Panc1 (cell line): Measurements from ENCODE around the gene KLRG1. TPM values are rescaled to one million over a fixed set of nuclear protein-coding genes. Genes with fewer than 3 reads are reported as not detected.

Source experiments
- ATAC-seq: fragments of 200-7000 bp; cut with Tn5 transposase; 2 replicates; pipeline ENCODE4 v1.9.1; 2020; ENCODE audit warnings: mild to moderate bottlenecking, moderate library complexity
- BruUV-seq: library from RNA; stranded (reverse); fragments of 400-500 nt; replicated peaks from 2 replicates; lab custom pipeline; 2021; lab: Mats Ljungman, UMichigan
- CTCF ChIA-PET: fragments of 300-600 bp; sonication (Branson Sonifier 250); formaldehyde crosslinking; loops from one replicate; lab custom pipeline; 2022; ENCODE audit warnings: antibody characterized with exemption; lab: Charles Lee
- POLR2A ChIA-PET: fragments of 300-600 bp; sonication (Branson Sonifier 250); formaldehyde crosslinking; loops from one replicate; lab custom pipeline; 2022; ENCODE audit warnings: antibody characterized with exemption; lab: Charles Lee
- DNase-seq: peaks from one replicate; pipeline ENCODE4 v3.0.0-alpha.2; 2010; ENCODE audit warnings: low read depth, low spot score
- H3K27ac ChIP-seq: 2 replicates; pipeline ENCODE4 v1.5.1; 2011; ENCODE audit warnings: mild to moderate bottlenecking, low read length, inconsistent platforms
- H3K27me3 ChIP-seq: fragments of 200-500 bp; sonication (Bioruptor generic); 2 replicates; pipeline ENCODE4 v1.6.0; 2014; ENCODE audit warnings: low read length, inconsistent platforms; ENCODE audit not compliant: control insufficient read depth, insufficient read depth
- H3K36me3 ChIP-seq: fragments of 200-500 bp; sonication (Bioruptor generic); 2 replicates; pipeline ENCODE4 v1.5.1; 2014; ENCODE audit warnings: inconsistent platforms, mild to moderate bottlenecking, low read length, moderate library complexity; ENCODE audit not compliant: control insufficient read depth, insufficient read depth
- H3K4me1 ChIP-seq: 2 replicates; pipeline ENCODE4 v1.5.1; 2011; ENCODE audit warnings: inconsistent platforms, mild to moderate bottlenecking, low read length, moderate library complexity; ENCODE audit not compliant: control insufficient read depth, insufficient read depth
- H3K4me3 ChIP-seq, 2 experiments: 2 replicates each; pipeline ENCODE4 v1.5.1; 2011 to 2012; ENCODE audit warnings: low read depth in 2 of 2, low read length in 2 of 2, mild to moderate bottlenecking in 2 of 2, inconsistent platforms in 1 of 2, moderate library complexity in 1 of 2
- H3K9me3 ChIP-seq: fragments of 200-500 bp; sonication (Bioruptor generic); 2 replicates; pipeline ENCODE4 v1.5.1; 2014; ENCODE audit warnings: low read depth, mild to moderate bottlenecking, inconsistent platforms, low read length, moderate library complexity; ENCODE audit not compliant: control insufficient read depth, insufficient read depth
- POLR2AphosphoS5 ChIP-seq: IDR thresholded peaks from 2 replicates; pipeline ENCODE4 v1.6.1; 2012; ENCODE audit warnings: mild to moderate bottlenecking, low read depth, low read length, moderate library complexity
- REST ChIP-seq, 2 experiments: IDR thresholded peaks; 2 replicates each; pipeline ENCODE4 v1.6.1; 2011 to 2012; ENCODE audit warnings: low read depth in 2 of 2, control low read depth in 1 of 2, low read length in 1 of 2, mild to moderate bottlenecking in 1 of 2, moderate library complexity in 1 of 2; ENCODE audit not compliant: insufficient read depth in 1 of 2
- SIN3A ChIP-seq: IDR thresholded peaks from 2 replicates; pipeline ENCODE4 v1.6.1; 2012; ENCODE audit warnings: low read depth, mild to moderate bottlenecking, low read length, moderate library complexity, borderline replicate concordance; ENCODE audit not compliant: insufficient read depth
- TCF7L2 ChIP-seq: IDR thresholded peaks from 2 replicates; pipeline ENCODE4 v1.6.1; 2011; ENCODE audit warnings: mild to moderate bottlenecking, low read depth, low read length, inconsistent platforms
- in situ Hi-C: cut with HindIII; loops from 2 replicates; pipeline ENCODE4 v1.10.0; 2016; ENCODE audit warnings: low sequenced_read_pairs, low pct_unique_long_range_greater_than_20kb
- intact Hi-C: fragments of 100-400 bp; cut with micrococcal nuclease; formaldehyde crosslinking; loops from one replicate; pipeline ENCODE4 v1.10.0; 2022; ENCODE audit not compliant: unreplicated experiment
- total RNA-seq: library from RNA; stranded (reverse); gene quantifications from one replicate; pipeline ENCODE4 v1.2.1, GENCODE V29; 2021; ENCODE audit not compliant: unreplicated experiment
- TF ChIP-seq, protein P1 (sequence below): fragments of 450-650 bp; IDR thresholded peaks from 2 replicates; pipeline ENCODE4 v1.5.1; 2017; ENCODE audit warnings: mild to moderate bottlenecking

Gene KLRG1
- total RNA-seq, 1 experiment from 2014 or later = 0.69 TPM

DNA sequence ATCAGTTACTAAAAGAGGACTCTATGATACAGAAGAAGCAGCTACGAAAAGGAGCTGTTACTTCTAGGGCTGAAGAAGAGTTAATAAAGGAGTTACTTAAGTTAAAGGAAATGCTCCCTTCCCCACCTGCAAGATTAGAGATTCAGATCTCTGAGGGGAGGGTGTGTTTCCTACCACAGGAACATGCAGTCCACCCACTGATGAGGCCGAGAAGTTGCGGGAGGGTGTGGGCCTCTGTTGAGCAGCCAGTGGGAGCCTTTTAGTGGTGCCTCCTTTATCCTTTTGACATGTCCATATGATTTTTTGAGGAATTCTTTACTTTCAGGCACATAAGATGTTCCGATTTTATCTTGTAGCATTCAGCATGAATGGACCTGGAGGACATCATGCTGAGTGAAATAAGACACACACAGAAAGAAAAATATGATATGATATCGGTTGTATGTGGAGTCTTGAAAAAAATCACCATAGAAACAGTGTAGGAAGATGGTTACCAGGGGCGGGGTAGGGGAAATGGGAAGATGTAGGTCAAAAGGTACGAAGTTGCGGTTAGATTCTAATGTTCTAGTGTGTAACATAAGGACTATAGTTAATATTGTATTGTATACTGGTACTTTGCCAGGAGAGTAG lies 35.5 kb upstream of the KLRG1 start:
- no peak overlapping the region for H3K27ac ChIP-seq
- no peaks in the 10 kb centered on the region for H3K4me1 ChIP-seq
- no peaks in the 10 kb centered on the region for H3K27me3 ChIP-seq
- no peak overlapping the region for H3K4me3 ChIP-seq
- H3K36me3 ChIP-seq = peaks cover 5% of the 10 kb centered on the region; the same call in 1 of the 2 replicates
- no peaks in the 10 kb centered on the region for H3K9me3 ChIP-seq
- no TSS peak for BruUV-seq
- TF ChIP-seq POLR2AphosphoS5 (no peak), REST (IDR thresholded peaks at IDR 0.05; ENCODE audit: insufficient read depth in 1 of 2, low read depth in 2 of 2, low read length in 1 of 2) (no peak), TCF7L2 (no peak), SIN3A (no peak)
- TF ChIP-seq, protein P1, sequence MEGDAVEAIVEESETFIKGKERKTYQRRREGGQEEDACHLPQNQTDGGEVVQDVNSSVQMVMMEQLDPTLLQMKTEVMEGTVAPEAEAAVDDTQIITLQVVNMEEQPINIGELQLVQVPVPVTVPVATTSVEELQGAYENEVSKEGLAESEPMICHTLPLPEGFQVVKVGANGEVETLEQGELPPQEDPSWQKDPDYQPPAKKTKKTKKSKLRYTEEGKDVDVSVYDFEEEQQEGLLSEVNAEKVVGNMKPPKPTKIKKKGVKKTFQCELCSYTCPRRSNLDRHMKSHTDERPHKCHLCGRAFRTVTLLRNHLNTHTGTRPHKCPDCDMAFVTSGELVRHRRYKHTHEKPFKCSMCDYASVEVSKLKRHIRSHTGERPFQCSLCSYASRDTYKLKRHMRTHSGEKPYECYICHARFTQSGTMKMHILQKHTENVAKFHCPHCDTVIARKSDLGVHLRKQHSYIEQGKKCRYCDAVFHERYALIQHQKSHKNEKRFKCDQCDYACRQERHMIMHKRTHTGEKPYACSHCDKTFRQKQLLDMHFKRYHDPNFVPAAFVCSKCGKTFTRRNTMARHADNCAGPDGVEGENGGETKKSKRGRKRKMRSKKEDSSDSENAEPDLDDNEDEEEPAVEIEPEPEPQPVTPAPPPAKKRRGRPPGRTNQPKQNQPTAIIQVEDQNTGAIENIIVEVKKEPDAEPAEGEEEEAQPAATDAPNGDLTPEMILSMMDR = no peak
- in situ Hi-C loops (no loop called here), intact Hi-C loops (no loop called here)
- ChIA-PET POLR2A (no interaction called here), CTCF (no interaction called here)
- DNase-seq = no peak
- ATAC-seq = no peak

- Histone ChIP-seq H3K36me3 (no peaks in the 10 kb centered on the region), H3K27ac (no peak overlapping the region), H3K4me3 (no peak overlapping the region), H3K27me3 (no peaks in the 10 kb centered on the region), H3K9me3 (no peaks in the 10 kb centered on the region), H3K4me1 (no peaks in the 10 kb centered on the region)
- TF ChIP-seq, protein P1 = no peak
- TF ChIP-seq POLR2AphosphoS5 (no peak), REST (IDR thresholded peaks at IDR 0.05; ENCODE audit: insufficient read depth in 1 of 2, low read depth in 2 of 2, low read length in 1 of 2) (no peak), SIN3A (no peak), TCF7L2 (no peak)
- no peak for DNase-seq
- ChIA-PET CTCF (no interaction called here), POLR2A (no interaction called here)
- intact Hi-C loops = no loop called here
- in situ Hi-C loops = no loop called here
- no TSS peak for BruUV-seq
- ATAC-seq = no peak
These were observed 33.3 kb upstream of the KLRG1 start for GRCh38 chr12:8956073-8956472.
